ENCODE results near the gene ZNF410. TPM values are rescaled to one million over a fixed set of nuclear protein-coding genes. Genes with fewer than 3 reads are reported as not detected.

ZNF410 gene, protein sequence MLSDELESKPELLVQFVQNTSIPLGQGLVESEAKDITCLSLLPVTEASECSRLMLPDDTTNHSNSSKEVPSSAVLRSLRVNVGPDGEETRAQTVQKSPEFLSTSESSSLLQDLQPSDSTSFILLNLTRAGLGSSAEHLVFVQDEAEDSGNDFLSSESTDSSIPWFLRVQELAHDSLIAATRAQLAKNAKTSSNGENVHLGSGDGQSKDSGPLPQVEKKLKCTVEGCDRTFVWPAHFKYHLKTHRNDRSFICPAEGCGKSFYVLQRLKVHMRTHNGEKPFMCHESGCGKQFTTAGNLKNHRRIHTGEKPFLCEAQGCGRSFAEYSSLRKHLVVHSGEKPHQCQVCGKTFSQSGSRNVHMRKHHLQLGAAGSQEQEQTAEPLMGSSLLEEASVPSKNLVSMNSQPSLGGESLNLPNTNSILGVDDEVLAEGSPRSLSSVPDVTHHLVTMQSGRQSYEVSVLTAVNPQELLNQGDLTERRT
- 74.5 and 171 TPM in 2 replicates for total RNA-seq

DNA sequence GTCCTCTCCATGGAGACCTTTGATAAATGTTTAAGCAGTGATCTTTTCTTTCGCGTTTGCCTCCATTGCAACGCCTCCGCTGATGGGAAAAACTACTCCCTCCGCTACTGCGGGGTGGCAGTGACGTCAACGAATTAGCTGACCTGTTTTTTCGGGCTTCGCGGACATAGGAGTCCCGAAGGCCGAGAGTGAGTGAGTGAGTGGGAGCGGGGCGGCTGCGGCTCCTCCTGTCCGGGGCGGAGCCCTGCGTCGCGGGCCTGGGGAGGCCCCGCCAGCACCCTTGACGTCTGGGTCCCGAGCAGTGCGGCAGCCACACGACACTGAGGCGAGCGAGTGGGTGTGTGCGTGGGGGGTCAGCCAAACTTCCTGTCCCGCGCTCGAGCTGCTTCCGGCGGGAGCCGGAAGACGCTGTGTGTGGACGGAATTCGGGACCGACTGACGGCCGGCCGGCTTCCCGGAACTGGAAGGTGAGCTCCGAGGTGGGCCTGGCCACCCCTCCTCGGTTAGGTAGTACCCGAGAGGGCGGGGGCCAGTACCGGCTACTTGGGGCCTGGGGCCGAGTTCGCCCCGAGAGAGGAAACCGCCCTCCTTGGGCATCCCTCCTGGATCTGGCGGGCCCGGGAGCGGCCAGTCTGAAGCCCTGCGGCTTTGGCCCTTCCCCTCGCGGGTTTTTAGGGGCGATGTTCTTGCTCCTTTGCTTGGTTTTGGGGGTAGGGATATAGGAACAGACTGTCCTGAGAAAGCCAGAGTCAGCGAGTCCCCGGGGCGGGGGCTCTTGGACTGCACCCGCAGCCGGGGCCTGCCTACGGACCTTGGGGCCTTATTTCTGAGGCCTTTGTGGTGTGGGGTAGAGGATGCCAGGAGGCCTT, at the start of gene ZNF410:
Gene ZNF410, plus strand, starts transcription at position 411 of the 869 bp plus-strand sequence. CDS start 5,317 bp downstream, outside the sequence.

DNA sequence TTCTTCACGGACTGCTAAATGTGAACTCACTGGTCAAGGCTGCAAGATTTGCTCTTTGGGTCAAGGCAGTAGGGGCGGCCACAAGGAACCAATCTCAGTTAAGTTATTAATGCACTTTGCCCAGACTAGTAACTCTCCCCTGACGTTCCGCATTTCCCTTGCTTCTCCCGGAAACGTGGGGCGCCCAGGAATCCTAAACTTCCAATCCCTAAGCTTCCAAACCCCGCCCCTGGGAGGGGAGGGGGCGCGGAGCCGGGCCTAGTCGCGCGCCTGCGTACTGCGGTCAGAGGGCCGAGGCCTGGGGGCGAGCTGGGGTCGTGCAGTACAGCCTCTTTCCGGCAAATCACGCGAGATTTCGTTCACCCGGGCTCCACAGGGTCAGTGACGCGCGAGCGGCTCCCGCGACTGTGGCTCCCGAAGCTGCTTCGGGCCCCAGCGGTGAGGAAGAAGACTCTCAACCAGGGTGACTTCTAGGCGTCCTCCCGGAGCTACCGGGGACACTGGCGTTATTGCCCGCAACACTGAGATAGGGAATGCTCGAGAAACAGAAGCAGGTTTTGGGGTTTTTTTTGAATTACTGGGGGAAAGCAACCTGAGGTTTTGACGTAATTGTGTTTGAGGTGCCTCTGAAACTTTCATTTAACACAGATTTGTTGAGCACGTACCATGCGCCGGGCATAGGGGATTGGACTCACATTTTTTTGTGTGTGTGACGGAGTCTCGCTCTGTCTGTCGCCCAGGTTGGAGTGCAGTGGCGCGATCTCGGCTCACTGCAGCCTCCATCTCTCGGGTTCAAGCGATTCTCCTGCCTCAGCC, 34.9 kb upstream of the ZNF410 start, which contains the start of gene PTGR2:
Gene PTGR2, plus strand, starts transcription at position 265 of the 816 bp plus-strand sequence. CDS start 7,032 bp downstream, outside the sequence.

DNA sequence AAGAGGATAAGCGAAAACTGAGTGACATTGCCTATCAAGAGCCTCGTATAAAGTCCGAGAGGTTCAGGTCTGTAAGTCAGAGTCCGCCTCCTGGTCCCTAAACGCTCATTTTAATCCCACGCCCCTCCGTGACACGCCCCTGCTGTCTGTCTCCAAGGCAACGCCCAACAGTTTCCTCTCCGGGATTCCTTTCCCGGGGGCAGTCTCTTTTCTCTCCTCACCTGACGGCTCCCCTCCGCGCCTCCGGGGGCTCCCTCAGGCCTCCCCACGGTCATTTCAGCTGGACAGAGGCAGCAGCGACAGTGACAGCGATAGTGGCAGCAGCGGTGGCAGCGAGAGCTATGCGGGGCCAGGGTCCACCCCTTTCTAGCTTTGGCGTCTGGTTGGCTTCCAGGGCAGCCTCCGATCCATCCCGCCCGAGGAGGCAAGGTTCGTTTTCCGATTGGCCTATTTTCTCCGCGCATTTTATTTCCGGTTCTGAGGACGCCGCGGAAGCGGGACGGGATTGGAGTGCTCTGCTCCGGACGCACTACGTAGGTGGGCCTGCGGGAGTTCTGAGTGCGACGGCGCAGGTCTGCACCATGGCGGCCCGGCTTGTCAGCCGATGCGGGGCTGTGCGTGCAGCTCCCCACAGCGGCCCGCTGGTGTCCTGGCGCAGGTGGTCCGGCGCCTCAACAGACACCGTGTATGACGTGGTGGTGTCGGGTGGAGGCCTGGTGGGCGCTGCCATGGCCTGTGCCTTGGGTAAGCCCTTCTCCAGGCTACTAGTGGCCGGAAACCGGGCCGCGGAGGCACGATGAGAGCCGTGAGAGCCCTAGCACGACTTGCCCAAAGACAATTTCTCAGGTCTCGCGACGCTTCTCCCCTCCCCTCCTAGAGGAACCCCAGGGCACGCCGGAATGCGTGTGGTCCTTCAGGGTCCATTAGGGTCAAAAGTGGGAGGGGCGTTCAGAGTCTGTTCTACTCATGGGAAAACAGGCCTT, 63.4 kb downstream of the ZNF410 start, which contains the start of the genes COQ6 and FAM161B:
Gene COQ6, plus strand, starts transcription at position 551 of the 983 bp plus-strand sequence. Its CDS starts 31 bp downstream, at position 582.
Gene FAM161B, minus strand, starts transcription at position 343 of the 983 bp plus-strand sequence. Its CDS starts 68 bp downstream, at position 275.

Other genes starting within 250 kb of the ZNF410 start
- 9.0 and 9.2 TPM in 2 replicates for gene DNAL1, start 241.9 kb upstream of the ZNF410 start, total RNA-seq
- 8.2 and 18.7 TPM in 2 replicates for gene PNMA1, start 172.5 kb upstream of the ZNF410 start, total RNA-seq
- gene PTGR2, start 35.0 kb upstream of the ZNF410 start, total RNA-seq: 6.5 and 9.0 TPM in 2 replicates
- gene FAM161B, start 63.2 kb downstream of the ZNF410 start, total RNA-seq: 2.1 and 2.8 TPM in 2 replicates
- 13.5 and 15.4 TPM in 2 replicates for gene COQ6, start 63.4 kb downstream of the ZNF410 start, total RNA-seq
- gene ENTPD5, start 132.4 kb downstream of the ZNF410 start, total RNA-seq: 17.4 and 21.1 TPM in 2 replicates
- gene BBOF1, start 132.5 kb downstream of the ZNF410 start, total RNA-seq: 1.7 and 2.9 TPM in 2 replicates
- gene ALDH6A1, start 197.6 kb downstream of the ZNF410 start, total RNA-seq: 16.9 and 29.4 TPM in 2 replicates
- 6.4 and 16.4 TPM in 2 replicates for gene LIN52, start 198.1 kb downstream of the ZNF410 start, total RNA-seq